Nucleus accumbens (tissue), 56 donors: ENCODE data around the gene TNS4.

Experiments
- DNase-seq, 56 donors: peaks; one replicate each; lab custom pipeline; 2025; lab: John Stamatoyannopoulos, UW

The TNS4 gene

GRCh38 chr17:40518401-40519088 lies 17.1 kb upstream of the TNS4 start:
- DNase-seq = peak in 1 of 56 donors; percentile 12

- DNase-seq = no peak
Observed at GRCh38 chr17:40517981-40518380, 16.6 kb upstream of the TNS4 start.

GRCh38 chr17:40517286-40517662 lies 15.9 kb upstream of the TNS4 start:
- DNase-seq = no peak

- no peak for DNase-seq
Observed at GRCh38 chr17:40516581-40517285, 15.3 kb upstream of the TNS4 start.

- DNase-seq = no peak
Observed at GRCh38 chr17:40515491-40516041, 14.1 kb upstream of the TNS4 start.

GRCh38 chr17:40515011-40515410 lies 13.6 kb upstream of the TNS4 start:
- no peak for DNase-seq

- no peak for DNase-seq
Observed at GRCh38 chr17:40514013-40514875, 12.8 kb upstream of the TNS4 start.

- DNase-seq = no peak
Observed at GRCh38 chr17:40511667-40512220, 10.3 kb upstream of the TNS4 start.

- no peak for DNase-seq
Observed at GRCh38 chr17:40511136-40511535, 9.7 kb upstream of the TNS4 start.

GRCh38 chr17:40510328-40510648 lies 8.9 kb upstream of the TNS4 start:
- DNase-seq = no peak

GRCh38 chr17:40509626-40510327 lies 8.4 kb upstream of the TNS4 start:
- DNase-seq = no peak

- DNase-seq = no peak
Observed at GRCh38 chr17:40506786-40507185, 5.4 kb upstream of the TNS4 start.

- no peak for DNase-seq
Observed at GRCh38 chr17:40503154-40503553, 1.7 kb upstream of the TNS4 start.

- DNase-seq = no peak
Observed at GRCh38 chr17:40502716-40503115, 1.3 kb upstream of the TNS4 start.

- DNase-seq = no peak
Observed at GRCh38 chr17:40500709-40501108, 714 bp downstream of the TNS4 start.

- no peak for DNase-seq
Observed at GRCh38 chr17:40500190-40500589, 1.2 kb downstream of the TNS4 start.

- DNase-seq = peak in 27 of 56 donors; percentile 1 to 62 (median 15)
Observed at GRCh38 chr17:40499551-40500189, 1.8 kb downstream of the TNS4 start.

- no peak for DNase-seq
Observed at GRCh38 chr17:40498281-40499084, 2.9 kb downstream of the TNS4 start.

GRCh38 chr17:40497695-40498094 lies 3.7 kb downstream of the TNS4 start:
- DNase-seq = no peak
